GM18868 (cell line): ENCODE measurements around the gene ITGB5.
A peak's percentile ranks its signal among the peaks of the same experiment; 100 is the strongest.
"Not testable (repeated sequence)": the region's sequence is repeated elsewhere in the genome, so short reads cannot be mapped to it uniquely, and the experiment has no call there.

Experiments
- ATAC-seq: cut with Tn5 transposase; IDR thresholded peaks from one replicate; pipeline ENCODE4 v1.9.1; 2021; ENCODE audit warnings: mild to moderate bottlenecking, moderate library complexity; ENCODE audit not compliant: unreplicated experiment

The ITGB5 gene

GRCh38 chr3:124758851-124759635, 128.1 kb downstream of the ITGB5 start:
- no peak for ATAC-seq

GRCh38 chr3:124757926-124758325, 129.2 kb downstream of the ITGB5 start:
- not testable (repeated sequence) for ATAC-seq

GRCh38 chr3:124752051-124752450, 135.1 kb downstream of the ITGB5 start:
- no peak for ATAC-seq

GRCh38 chr3:124751501-124751900, 135.7 kb downstream of the ITGB5 start:
- no peak for ATAC-seq

GRCh38 chr3:124749877-124750276, 137.3 kb downstream of the ITGB5 start:
- ATAC-seq: not testable (repeated sequence)

GRCh38 chr3:124748560-124749198, 138.5 kb downstream of the ITGB5 start:
- ATAC-seq: no peak

- no peak for ATAC-seq
These were observed 139.8 kb downstream of the ITGB5 start for GRCh38 chr3:124747111-124747981.

- no peak for ATAC-seq
These were observed 141.4 kb downstream of the ITGB5 start for GRCh38 chr3:124745756-124746155.

GRCh38 chr3:124741027-124741426, 146.1 kb downstream of the ITGB5 start:
- ATAC-seq: no peak

- no peak for ATAC-seq
These were observed 155.4 kb downstream of the ITGB5 start for GRCh38 chr3:124731760-124732159.

- no peak for ATAC-seq
These were observed 156.2 kb downstream of the ITGB5 start for GRCh38 chr3:124730941-124731297.

- peak; percentile 96 for ATAC-seq
These were observed 156.8 kb downstream of the ITGB5 start, which contains the start of gene UMPS for GRCh38 chr3:124730129-124730940. TSS of gene UMPS (plus strand) at chr3:124730452. CDS start at chr3:124730472, 20 bp downstream.

- ATAC-seq: no peak
These were observed 164.6 kb downstream of the ITGB5 start for GRCh38 chr3:124722589-124722988.

GRCh38 chr3:124714223-124714853, 172.8 kb downstream of the ITGB5 start:
- ATAC-seq: no peak
